RWPE1 (cell line): ENCODE measurements around the gene ITPRID2.

ENCODE experiments used
- CTCF ChIA-PET: fragments of 350-600 bp; sonication (Branson Sonifier 250); formaldehyde crosslinking; extraction: SDS; loops from one replicate; lab custom pipeline; 2021; lab: Yijun Ruan, JAX
- POLR2A ChIA-PET: fragments of 400-600 bp; formaldehyde crosslinking; extraction: SDS; loops from one replicate; lab custom pipeline; 2020; ENCODE audit warnings: antibody characterized with exemption; ENCODE audit not compliant: low non-redundant PET; lab: Yijun Ruan, JAX
- DNase-seq: peaks from one replicate; pipeline ENCODE4 v3.0.0; 2012; ENCODE audit warnings: low spot score
- H3K27ac ChIP-seq: fragments of 450-650 bp; 2 replicates; pipeline ENCODE4 v1.5.1; 2017
- TF ChIP-seq, protein P1 (sequence below): fragments of 450-650 bp; conservative IDR thresholded peaks from 2 replicates; pipeline ENCODE4 v1.5.1; 2017; ENCODE audit warnings: low read depth, mild to moderate bottlenecking

Gene ITPRID2

GRCh38 chr2:181916726-181917718, 25.5 kb downstream of the ITPRID2 start:
- POLR2A ChIA-PET = no interaction called here

GRCh38 chr2:181918188-181918587, 26.7 kb downstream of the ITPRID2 start:
- DNase-seq = no peak
- ChIA-PET CTCF (no interaction called here), POLR2A (no interaction called here)
- H3K27ac ChIP-seq = no peak overlapping the region
- TF ChIP-seq, protein P1, sequence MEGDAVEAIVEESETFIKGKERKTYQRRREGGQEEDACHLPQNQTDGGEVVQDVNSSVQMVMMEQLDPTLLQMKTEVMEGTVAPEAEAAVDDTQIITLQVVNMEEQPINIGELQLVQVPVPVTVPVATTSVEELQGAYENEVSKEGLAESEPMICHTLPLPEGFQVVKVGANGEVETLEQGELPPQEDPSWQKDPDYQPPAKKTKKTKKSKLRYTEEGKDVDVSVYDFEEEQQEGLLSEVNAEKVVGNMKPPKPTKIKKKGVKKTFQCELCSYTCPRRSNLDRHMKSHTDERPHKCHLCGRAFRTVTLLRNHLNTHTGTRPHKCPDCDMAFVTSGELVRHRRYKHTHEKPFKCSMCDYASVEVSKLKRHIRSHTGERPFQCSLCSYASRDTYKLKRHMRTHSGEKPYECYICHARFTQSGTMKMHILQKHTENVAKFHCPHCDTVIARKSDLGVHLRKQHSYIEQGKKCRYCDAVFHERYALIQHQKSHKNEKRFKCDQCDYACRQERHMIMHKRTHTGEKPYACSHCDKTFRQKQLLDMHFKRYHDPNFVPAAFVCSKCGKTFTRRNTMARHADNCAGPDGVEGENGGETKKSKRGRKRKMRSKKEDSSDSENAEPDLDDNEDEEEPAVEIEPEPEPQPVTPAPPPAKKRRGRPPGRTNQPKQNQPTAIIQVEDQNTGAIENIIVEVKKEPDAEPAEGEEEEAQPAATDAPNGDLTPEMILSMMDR = no peak

More at GRCh38 chr2:181916726-181917718, 25.5 kb downstream of the ITPRID2 start:
- no peak for DNase-seq
- no peak overlapping the region for H3K27ac ChIP-seq
- TF ChIP-seq, protein P1 = no peak
- CTCF ChIA-PET = interaction anchor here (0.7 kb wide), 1 partner anchor 308 kb away, joined by 5 read pairs; no protein-coding TSS in a partner anchor

GRCh38 chr2:181923121-181923520, 31.6 kb downstream of the ITPRID2 start:
- CTCF ChIA-PET = no interaction called here
- TF ChIP-seq, protein P1 = no peak
- no peak overlapping the region for H3K27ac ChIP-seq
- POLR2A ChIA-PET = no interaction called here
- no peak for DNase-seq

DNA sequence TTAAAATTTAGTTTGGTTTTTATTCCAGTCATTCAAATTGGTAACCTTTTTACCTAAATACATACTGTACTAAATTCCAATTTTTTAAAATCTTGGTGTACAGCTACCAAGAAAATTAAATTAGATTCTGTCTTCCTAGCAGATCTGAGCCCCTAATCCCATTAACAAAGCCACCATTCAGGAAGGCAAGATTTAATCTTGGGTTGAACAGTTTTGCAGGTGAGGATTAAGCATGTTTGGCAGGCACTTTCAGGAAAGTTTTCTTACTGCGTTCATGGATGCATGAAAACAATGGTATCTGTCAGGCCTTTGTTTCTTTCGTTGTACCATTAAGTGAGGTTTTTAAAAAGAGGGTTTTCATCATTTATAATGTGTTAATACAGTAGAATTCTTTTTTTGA, 32.8 kb downstream of the ITPRID2 start:
- H3K27ac ChIP-seq = no peak overlapping the region
- TF ChIP-seq, protein P1 = no peak
- ChIA-PET POLR2A (no interaction called here), CTCF (no interaction called here)
- no peak for DNase-seq

- no peak for DNase-seq
- POLR2A ChIA-PET = no interaction called here
Observed at GRCh38 chr2:181934694-181935093, 43.2 kb downstream of the ITPRID2 start.

GRCh38 chr2:181937473-181937872, 45.9 kb downstream of the ITPRID2 start:
- ChIA-PET CTCF (interaction anchor here (0.7 to 1.2 kb wide), 2 partner anchors 140 to 1813 kb away, joined by 3 to 5 read pairs; no protein-coding TSS in a partner anchor), POLR2A (no interaction called here)
- TF ChIP-seq, protein P1 = no peak
- no peak for DNase-seq
- H3K27ac ChIP-seq = no peak overlapping the region

More at GRCh38 chr2:181934694-181935093, 43.2 kb downstream of the ITPRID2 start:
- H3K27ac ChIP-seq = no peak overlapping the region
- TF ChIP-seq, protein P1 = no peak
- CTCF ChIA-PET = no interaction called here
